HepG2 (cell line): ENCODE data around the gene C20orf144. TPM values are rescaled to one million over a fixed set of nuclear protein-coding genes. Genes with fewer than 3 reads are reported as not detected.

ENCODE experiments used
- AGO2 ChIP-seq: fragments of 200-400 bp; formaldehyde crosslinking; optimal IDR thresholded peaks from 2 replicates; pipeline ENCODE3; 2017; ENCODE audit warnings: mild to moderate bottlenecking, low read depth, low read length, moderate library complexity
- AHR ChIP-seq: IDR thresholded peaks from 2 replicates; pipeline ENCODE4 v1.6.1; 2018; ENCODE audit warnings: missing genetic modification reagents, missing compliant biosample characterization
- DZIP1 ChIP-seq: sonication (generic); formaldehyde crosslinking; IDR thresholded peaks from 2 replicates; pipeline ENCODE4 v1.5.0; 2020; ENCODE audit warnings: mild to moderate bottlenecking, missing genetic modification reagents
- FOSL1 ChIP-seq: sonication (generic); formaldehyde crosslinking; IDR thresholded peaks from 2 replicates; pipeline ENCODE4 v1.9.0; 2021; ENCODE audit warnings: missing genetic modification reagents, borderline replicate concordance
- FOXC1 ChIP-seq: sonication (generic); formaldehyde crosslinking; IDR thresholded peaks from 2 replicates; pipeline ENCODE4 v1.8.0; 2022; ENCODE audit warnings: mild to moderate bottlenecking, missing genetic modification reagents, borderline replicate concordance
- HOXA3 ChIP-seq: sonication (generic); formaldehyde crosslinking; IDR thresholded peaks from 2 replicates; pipeline ENCODE4 v1.5.0; 2020; ENCODE audit warnings: missing genetic modification reagents
- KDM2A ChIP-seq: sonication (generic); formaldehyde crosslinking; IDR thresholded peaks from 2 replicates; pipeline ENCODE4 v1.4.0; 2020; ENCODE audit warnings: low read depth, missing genetic modification reagents, borderline replicate concordance
- MED1 ChIP-seq: sonication (generic); formaldehyde crosslinking; IDR thresholded peaks from 2 replicates; pipeline ENCODE4 v1.4.0; 2020; ENCODE audit warnings: missing genetic modification reagents
- NBN ChIP-seq: fragments of 450-650 bp; conservative IDR thresholded peaks from 2 replicates; pipeline ENCODE4 v1.6.1; 2017
- NCOA2 ChIP-seq: sonication (generic); formaldehyde crosslinking; IDR thresholded peaks from 2 replicates; pipeline ENCODE4 v1.8.0; 2022; ENCODE audit warnings: inconsistent platforms
- NFKBIZ ChIP-seq: IDR thresholded peaks from 2 replicates; pipeline ENCODE4 v1.6.1; 2018; ENCODE audit warnings: missing genetic modification reagents, missing compliant biosample characterization
- NR0B2 ChIP-seq: sonication (generic); formaldehyde crosslinking; IDR thresholded peaks from 2 replicates; pipeline ENCODE4 v1.4.0; 2020; ENCODE audit warnings: mild to moderate bottlenecking, missing genetic modification reagents
- RXRA ChIP-seq: sonication (generic); formaldehyde crosslinking; IDR thresholded peaks from 2 replicates; pipeline ENCODE4 v1.5.1; 2020; ENCODE audit warnings: missing genetic modification reagents
- SIN3A ChIP-seq: IDR thresholded peaks from 2 replicates; pipeline ENCODE4 v1.6.1; 2011; ENCODE audit warnings: low read depth, mild to moderate bottlenecking, control low read depth, low read length, borderline replicate concordance
- THAP11 ChIP-seq: IDR thresholded peaks from 2 replicates; pipeline ENCODE4 v1.6.1; 2016; ENCODE audit warnings: missing biosample characterization, missing genetic modification reagents
- ZKSCAN5 ChIP-seq: sonication (generic); formaldehyde crosslinking; IDR thresholded peaks from 2 replicates; pipeline ENCODE4 v1.5.1; 2020; ENCODE audit warnings: mild to moderate bottlenecking, missing genetic modification reagents
- ZNF3 ChIP-seq: IDR thresholded peaks from 2 replicates; pipeline ENCODE4 v1.7.0; 2017; ENCODE audit warnings: inconsistent platforms
- ZNF781 ChIP-seq: sonication (generic); formaldehyde crosslinking; IDR thresholded peaks from 2 replicates; pipeline ENCODE4 v1.5.1; 2020; ENCODE audit warnings: borderline replicate concordance, mild to moderate bottlenecking, missing genetic modification reagents; ENCODE audit errors: not compliant biosample characterization
- polyA plus RNA-seq, 8 experiments: library from polyadenylated mRNA; depleted of rRNA in 3 of 8; stranded (reverse) in 7 of 8; unstranded in 1 of 8; fragments of >200 nt; fragmentation: Illumina TruSeq in 4 of 8; extraction: Trizol in 4 of 8; gene quantifications; 2 replicates each; pipeline versions ENCODE4 v1.2.1 to v1.2.3, GENCODE V29; 2011 to 2016; ENCODE audit warnings: low read depth in 4 of 8, missing spikeins in 1 of 8, mixed read lengths in 1 of 8; ENCODE audit not compliant: insufficient read depth in 1 of 8
- total RNA-seq, 5 experiments: library from RNA; depleted of rRNA; stranded (reverse); fragments of >200 nt; fragmentation: Illumina TruSeq; extraction: Trizol; gene quantifications; 2 replicates each; pipeline ENCODE4 v1.2.3, GENCODE V29; 2016; ENCODE audit warnings: low read depth in 1 of 5
- TF ChIP-seq, protein P1 (sequence below): sonication (generic); formaldehyde crosslinking; IDR thresholded peaks from 2 replicates; pipeline ENCODE4 v1.8.0; 2022; ENCODE audit warnings: mild to moderate bottlenecking, missing genetic modification reagents, moderate library complexity
- TF ChIP-seq, protein P2 (sequence below): sonication (generic); formaldehyde crosslinking; IDR thresholded peaks from 2 replicates; pipeline ENCODE4 v1.5.1; 2020; ENCODE audit warnings: mild to moderate bottlenecking, missing genetic modification reagents, moderate library complexity
- TF ChIP-seq, protein P3 (sequence below), 2 experiments: sonication (generic) in 1 of 2; formaldehyde crosslinking in 1 of 2; IDR thresholded peaks; 2 replicates each; pipeline versions ENCODE4 v1.5.1 to v1.6.1; 2011 to 2020; ENCODE audit warnings: borderline replicate concordance in 1 of 2, low read depth in 1 of 2, low read length in 1 of 2, mild to moderate bottlenecking in 1 of 2, missing genetic modification reagents in 1 of 2, moderate library complexity in 1 of 2

Gene C20orf144
- total and polyA plus RNA-seq, 2 of the 13 experiments (the other 11 are each of a cell fraction or from before 2014, with no cell fraction given): 0.09 to 0.16 TPM

- TF ChIP-seq DZIP1 (CRISPR knock-in tag): no peak
- no peak for TF ChIP-seq NFKBIZ (CRISPR knock-in tag)
- 0 out of 2 replicates have a peak, but pooled peaks have one; percentile 2 for TF ChIP-seq SIN3A
- TF ChIP-seq FOSL1 (CRISPR knock-in tag): peak; percentile 60; the same call in 1 of the 2 replicates
- TF ChIP-seq, protein P1, sequence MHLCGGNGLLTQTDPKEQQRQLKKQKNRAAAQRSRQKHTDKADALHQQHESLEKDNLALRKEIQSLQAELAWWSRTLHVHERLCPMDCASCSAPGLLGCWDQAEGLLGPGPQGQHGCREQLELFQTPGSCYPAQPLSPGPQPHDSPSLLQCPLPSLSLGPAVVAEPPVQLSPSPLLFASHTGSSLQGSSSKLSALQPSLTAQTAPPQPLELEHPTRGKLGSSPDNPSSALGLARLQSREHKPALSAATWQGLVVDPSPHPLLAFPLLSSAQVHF (CRISPR knock-in tag): no peak
- no peak for TF ChIP-seq AGO2
- no peak for TF ChIP-seq AHR (CRISPR knock-in tag)
- TF ChIP-seq NR0B2: no peak
- TF ChIP-seq, protein P2, sequence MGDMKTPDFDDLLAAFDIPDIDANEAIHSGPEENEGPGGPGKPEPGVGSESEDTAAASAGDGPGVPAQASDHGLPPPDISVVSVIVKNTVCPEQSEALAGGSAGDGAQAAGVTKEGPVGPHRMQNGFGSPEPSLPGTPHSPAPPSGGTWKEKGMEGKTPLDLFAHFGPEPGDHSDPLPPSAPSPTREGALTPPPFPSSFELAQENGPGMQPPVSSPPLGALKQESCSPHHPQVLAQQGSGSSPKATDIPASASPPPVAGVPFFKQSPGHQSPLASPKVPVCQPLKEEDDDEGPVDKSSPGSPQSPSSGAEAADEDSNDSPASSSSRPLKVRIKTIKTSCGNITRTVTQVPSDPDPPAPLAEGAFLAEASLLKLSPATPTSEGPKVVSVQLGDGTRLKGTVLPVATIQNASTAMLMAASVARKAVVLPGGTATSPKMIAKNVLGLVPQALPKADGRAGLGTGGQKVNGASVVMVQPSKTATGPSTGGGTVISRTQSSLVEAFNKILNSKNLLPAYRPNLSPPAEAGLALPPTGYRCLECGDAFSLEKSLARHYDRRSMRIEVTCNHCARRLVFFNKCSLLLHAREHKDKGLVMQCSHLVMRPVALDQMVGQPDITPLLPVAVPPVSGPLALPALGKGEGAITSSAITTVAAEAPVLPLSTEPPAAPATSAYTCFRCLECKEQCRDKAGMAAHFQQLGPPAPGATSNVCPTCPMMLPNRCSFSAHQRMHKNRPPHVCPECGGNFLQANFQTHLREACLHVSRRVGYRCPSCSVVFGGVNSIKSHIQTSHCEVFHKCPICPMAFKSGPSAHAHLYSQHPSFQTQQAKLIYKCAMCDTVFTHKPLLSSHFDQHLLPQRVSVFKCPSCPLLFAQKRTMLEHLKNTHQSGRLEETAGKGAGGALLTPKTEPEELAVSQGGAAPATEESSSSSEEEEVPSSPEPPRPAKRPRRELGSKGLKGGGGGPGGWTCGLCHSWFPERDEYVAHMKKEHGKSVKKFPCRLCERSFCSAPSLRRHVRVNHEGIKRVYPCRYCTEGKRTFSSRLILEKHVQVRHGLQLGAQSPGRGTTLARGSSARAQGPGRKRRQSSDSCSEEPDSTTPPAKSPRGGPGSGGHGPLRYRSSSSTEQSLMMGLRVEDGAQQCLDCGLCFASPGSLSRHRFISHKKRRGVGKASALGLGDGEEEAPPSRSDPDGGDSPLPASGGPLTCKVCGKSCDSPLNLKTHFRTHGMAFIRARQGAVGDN: no peak
- peak; percentile 47; the same call in 1 of the 2 replicates for TF ChIP-seq RXRA (CRISPR knock-in tag)
- TF ChIP-seq NCOA2 (CRISPR knock-in tag): no peak
- 0 out of 2 replicates have a peak, but pooled peaks have one; percentile 8 for TF ChIP-seq THAP11
- TF ChIP-seq, protein P3, sequence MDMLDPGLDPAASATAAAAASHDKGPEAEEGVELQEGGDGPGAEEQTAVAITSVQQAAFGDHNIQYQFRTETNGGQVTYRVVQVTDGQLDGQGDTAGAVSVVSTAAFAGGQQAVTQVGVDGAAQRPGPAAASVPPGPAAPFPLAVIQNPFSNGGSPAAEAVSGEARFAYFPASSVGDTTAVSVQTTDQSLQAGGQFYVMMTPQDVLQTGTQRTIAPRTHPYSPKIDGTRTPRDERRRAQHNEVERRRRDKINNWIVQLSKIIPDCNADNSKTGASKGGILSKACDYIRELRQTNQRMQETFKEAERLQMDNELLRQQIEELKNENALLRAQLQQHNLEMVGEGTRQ (IDR thresholded peaks at IDR 0.05; ENCODE audit: low read depth, low read length): no peak
- TF ChIP-seq, protein P3 (CRISPR knock-in tag; IDR thresholded peaks at IDR 0.05; ENCODE audit: borderline replicate concordance): no peak
- no peak for TF ChIP-seq ZNF781
- no peak for TF ChIP-seq NBN
- peak; percentile 44 for TF ChIP-seq MED1 (CRISPR knock-in tag)
- no peak for TF ChIP-seq ZNF3 (CRISPR knock-in tag)
- no peak for TF ChIP-seq ZKSCAN5 (CRISPR knock-in tag)
- TF ChIP-seq KDM2A (CRISPR knock-in tag): peak; percentile 49; the same call in 1 of the 2 replicates
- TF ChIP-seq HOXA3: no peak
- TF ChIP-seq FOXC1: no peak
Measured at GRCh38 chr20:33689973-33690372, 27.8 kb downstream of the C20orf144 start (continued).
